Fibroblast of lung (primary cell): Measurements from ENCODE around the gene GNPTAB. TPM values are rescaled to one million over a fixed set of nuclear protein-coding genes. Genes with fewer than 3 reads are reported as not detected.

Experiments
- DNase-seq, 2 donors: peaks; one replicate each; pipeline versions ENCODE4 v3.0.0 to v3.0.0-alpha.2; 2010; ENCODE audit warnings: low read depth in 2 of 2
- H2AFZ ChIP-seq: 2 replicates; pipeline ENCODE4 v1.5.1; 2012; ENCODE audit warnings: low read length, control low read depth, inconsistent platforms
- H3K27ac ChIP-seq: 2 replicates; pipeline ENCODE4 v1.5.1; 2011; ENCODE audit warnings: low read length, control low read depth; ENCODE audit not compliant: insufficient read depth
- H3K27me3 ChIP-seq: 2 replicates; pipeline ENCODE4 v1.5.1; 2011; ENCODE audit warnings: mild to moderate bottlenecking, low read length; ENCODE audit not compliant: control insufficient read depth, insufficient read depth
- H3K36me3 ChIP-seq: 2 replicates; pipeline ENCODE4 v1.5.1; 2011; ENCODE audit warnings: low read length; ENCODE audit not compliant: control insufficient read depth, insufficient read depth
- H3K4me1 ChIP-seq: 2 replicates; pipeline ENCODE4 v1.5.1; 2011; ENCODE audit warnings: low read length; ENCODE audit not compliant: control insufficient read depth, insufficient read depth; ENCODE audit errors: extremely low read depth
- H3K4me2 ChIP-seq: 2 replicates; pipeline ENCODE4 v1.5.1; 2011; ENCODE audit warnings: low read length, control low read depth; ENCODE audit not compliant: insufficient read depth; ENCODE audit errors: extremely low read depth
- H3K4me3 ChIP-seq, 4 experiments: fragments of 200-600 bp in 1 of 4; sonication (generic) in 1 of 4; replicated peaks in 1 of 4; 2 replicates each; pipeline ENCODE4 v1.5.1; 2011 to 2016; ENCODE audit warnings: low read length in 4 of 4, low read depth in 3 of 4, mild to moderate bottlenecking in 3 of 4, control low read depth in 2 of 4, inconsistent platforms in 1 of 4, mixed read lengths in 1 of 4; ENCODE audit not compliant: insufficient read depth in 1 of 4; ENCODE audit errors: control extremely low read depth in 1 of 4
- H3K79me2 ChIP-seq: 2 replicates; pipeline ENCODE4 v1.5.1; 2012; ENCODE audit warnings: mild to moderate bottlenecking, low read length, inconsistent platforms; ENCODE audit not compliant: control insufficient read depth, insufficient read depth
- H3K9ac ChIP-seq: 2 replicates; pipeline ENCODE4 v1.5.1; 2011; ENCODE audit warnings: mild to moderate bottlenecking, low read length, control low read depth; ENCODE audit not compliant: insufficient read depth
- H3K9me3 ChIP-seq: 2 replicates; pipeline ENCODE4 v1.5.1; 2012; ENCODE audit warnings: low read depth, low read length; ENCODE audit not compliant: control insufficient read depth, insufficient read depth
- H4K20me1 ChIP-seq: 2 replicates; pipeline ENCODE4 v1.5.1; 2011; ENCODE audit warnings: low read length; ENCODE audit not compliant: control insufficient read depth, insufficient read depth; ENCODE audit errors: extremely low read depth
- EZH2 ChIP-seq: IDR thresholded peaks from 2 replicates; pipeline ENCODE4 v1.5.1; 2012; ENCODE audit warnings: low read length, control low read depth, mild to moderate bottlenecking; ENCODE audit errors: missing control alignments
- polyA plus RNA-seq, 2 donors: library from polyadenylated mRNA; depleted of rRNA in 1 of 2; stranded (reverse) in 1 of 2; unstranded in 1 of 2; fragments of >200 nt; gene quantifications; 2 replicates each; pipeline ENCODE4 v1.2.1, GENCODE V29; 2011 to 2012; ENCODE audit warnings: missing spikeins in 1 of 2
- total RNA-seq: library from RNA; depleted of rRNA; stranded (reverse); fragments of >200 nt; gene quantifications from 2 replicates; pipeline ENCODE4 v1.2.1, GENCODE V29; 2014
- TF ChIP-seq, protein P1 (sequence below), 2 donors: IDR thresholded peaks in 1 of 2; conservative IDR thresholded peaks in 1 of 2; 1 replicate in 1 of 2; 2 replicates in 1 of 2; pipeline ENCODE4 v1.5.1; 2011 to 2012; ENCODE audit warnings: low read length in 2 of 2, control low read depth in 1 of 2, inconsistent platforms in 1 of 2, low read depth in 1 of 2, mild to moderate bottlenecking in 1 of 2

The GNPTAB gene
- total and polyA plus RNA-seq, 2 donors (not counting 1 experiment from before 2014, with no cell fraction given), result 49.7 to 58.4 TPM

GRCh38 chr12:101750152-101750551, 80.6 kb downstream of the GNPTAB start:
- TF ChIP-seq, protein P1, sequence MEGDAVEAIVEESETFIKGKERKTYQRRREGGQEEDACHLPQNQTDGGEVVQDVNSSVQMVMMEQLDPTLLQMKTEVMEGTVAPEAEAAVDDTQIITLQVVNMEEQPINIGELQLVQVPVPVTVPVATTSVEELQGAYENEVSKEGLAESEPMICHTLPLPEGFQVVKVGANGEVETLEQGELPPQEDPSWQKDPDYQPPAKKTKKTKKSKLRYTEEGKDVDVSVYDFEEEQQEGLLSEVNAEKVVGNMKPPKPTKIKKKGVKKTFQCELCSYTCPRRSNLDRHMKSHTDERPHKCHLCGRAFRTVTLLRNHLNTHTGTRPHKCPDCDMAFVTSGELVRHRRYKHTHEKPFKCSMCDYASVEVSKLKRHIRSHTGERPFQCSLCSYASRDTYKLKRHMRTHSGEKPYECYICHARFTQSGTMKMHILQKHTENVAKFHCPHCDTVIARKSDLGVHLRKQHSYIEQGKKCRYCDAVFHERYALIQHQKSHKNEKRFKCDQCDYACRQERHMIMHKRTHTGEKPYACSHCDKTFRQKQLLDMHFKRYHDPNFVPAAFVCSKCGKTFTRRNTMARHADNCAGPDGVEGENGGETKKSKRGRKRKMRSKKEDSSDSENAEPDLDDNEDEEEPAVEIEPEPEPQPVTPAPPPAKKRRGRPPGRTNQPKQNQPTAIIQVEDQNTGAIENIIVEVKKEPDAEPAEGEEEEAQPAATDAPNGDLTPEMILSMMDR (conservative IDR thresholded peaks at IDR 0.05 in 1 of 2, IDR thresholded peaks at IDR 0.05 in 1 of 2; ENCODE audit: low read depth in 1 of 2, low read length in 2 of 2), result no peak
- TF ChIP-seq EZH2, result no peak
- Histone ChIP-seq H3K9me3 (no peaks in the 10 kb centered on the region), H3K9ac (no peak overlapping the region), H3K36me3 (no peaks in the 10 kb centered on the region), H3K4me3 (no peak overlapping the region), H3K4me1 (no peaks in the 10 kb centered on the region), H3K4me2 (no peak overlapping the region), H3K27me3 (no peaks in the 10 kb centered on the region), H4K20me1 (no peaks in the 10 kb centered on the region), H3K27ac (no peak overlapping the region), H2AFZ (no peak overlapping the region), H3K79me2 (no peaks in the 10 kb centered on the region)
- no peak for DNase-seq

GRCh38 chr12:101749657-101750056, 81.1 kb downstream of the GNPTAB start:
- no peak for DNase-seq

GRCh38 chr12:101748907-101749306, 81.9 kb downstream of the GNPTAB start:
- Histone ChIP-seq H4K20me1 (no peaks in the 10 kb centered on the region), H3K27ac (no peak overlapping the region), H3K4me3 (no peak overlapping the region), H3K36me3 (no peaks in the 10 kb centered on the region), H3K9me3 (no peaks in the 10 kb centered on the region), H3K4me2 (no peak overlapping the region), H3K79me2 (no peaks in the 10 kb centered on the region), H3K9ac (no peak overlapping the region), H3K4me1 (no peaks in the 10 kb centered on the region), H3K27me3 (no peaks in the 10 kb centered on the region), H2AFZ (no peak overlapping the region)
- TF ChIP-seq EZH2, result no peak
- TF ChIP-seq, protein P1 (conservative IDR thresholded peaks at IDR 0.05 in 1 of 2, IDR thresholded peaks at IDR 0.05 in 1 of 2; ENCODE audit: low read depth in 1 of 2, low read length in 2 of 2), result no peak
- no peak for DNase-seq

More at GRCh38 chr12:101749657-101750056, 81.1 kb downstream of the GNPTAB start:
- no peak overlapping the region for H3K27ac ChIP-seq
- no peak overlapping the region for H2AFZ ChIP-seq
- H3K9ac ChIP-seq, result no peak overlapping the region
- no peak overlapping the region for H3K4me2 ChIP-seq
- H3K4me1 ChIP-seq, result no peaks in the 10 kb centered on the region
- no peaks in the 10 kb centered on the region for H3K36me3 ChIP-seq
- H3K4me3 ChIP-seq, result no peak overlapping the region
- no peaks in the 10 kb centered on the region for H3K27me3 ChIP-seq
- no peaks in the 10 kb centered on the region for H3K9me3 ChIP-seq
- TF ChIP-seq, protein P1 (conservative IDR thresholded peaks at IDR 0.05 in 1 of 2, IDR thresholded peaks at IDR 0.05 in 1 of 2; ENCODE audit: low read depth in 1 of 2, low read length in 2 of 2), result no peak
- TF ChIP-seq EZH2, result no peak
- H3K79me2 ChIP-seq, result no peaks in the 10 kb centered on the region
- H4K20me1 ChIP-seq, result no peaks in the 10 kb centered on the region
